Thoracic aorta (tissue), 2 donors: ENCODE results near the gene SERPINA12. TPM values are rescaled to one million over a fixed set of nuclear protein-coding genes. Genes with fewer than 3 reads are reported as not detected.

Experiments
- ATAC-seq: fragments of 150-250 bp; one replicate; pipeline ENCODE4 v1.8.0; 2017; ENCODE audit warnings: low read depth; ENCODE audit not compliant: insufficient number of reproducible peaks, low FRiP score
- DNase-seq: peaks from one replicate; pipeline ENCODE4 v3.0.0-alpha.2; 2020; ENCODE audit warnings: low spot score
- H3K27ac ChIP-seq, 2 donors: fragments of 200-600 bp; sonication (generic); 1 replicate in 1 of 2; 2 replicates in 1 of 2; pipeline ENCODE4 v1.5.1; 2016; ENCODE audit warnings: mild to moderate bottlenecking in 2 of 2, moderate library complexity in 2 of 2
- H3K27me3 ChIP-seq: fragments of 200-600 bp; sonication (generic); replicated peaks from 2 replicates; pipeline ENCODE4 v1.6.0; 2016; ENCODE audit warnings: mild to moderate bottlenecking; ENCODE audit not compliant: insufficient read depth
- H3K36me3 ChIP-seq: fragments of 200-600 bp; sonication (generic); one replicate; pipeline ENCODE4 v1.5.1; 2016
- H3K4me1 ChIP-seq, 2 donors: fragments of 200-600 bp; sonication (generic); 1 replicate in 1 of 2; 2 replicates in 1 of 2; pipeline versions ENCODE4 v1.5.1 to v1.6.0; 2016; ENCODE audit warnings: low read depth in 2 of 2, mild to moderate bottlenecking in 1 of 2; ENCODE audit not compliant: control insufficient read depth in 1 of 2
- H3K4me3 ChIP-seq: fragments of 200-600 bp; sonication (generic); 2 replicates; pipeline ENCODE4 v1.5.1; 2016; ENCODE audit warnings: mild to moderate bottlenecking
- H3K9me3 ChIP-seq: fragments of 200-600 bp; sonication (generic); 2 replicates; pipeline ENCODE4 v1.5.1; 2016
- CTCF ChIP-seq: fragments of 200-600 bp; sonication (generic); IDR thresholded peaks from one replicate; pipeline ENCODE4 v1.5.1; 2019; ENCODE audit warnings: antibody characterized with exemption
- total RNA-seq, 2 donors: library from RNA; depleted of rRNA; stranded (reverse); fragments of >200 nt; gene quantifications; one replicate each; pipeline versions ENCODE4 v1.1.0 to v1.2.3, GENCODE V29; 2016

Gene SERPINA12
- total RNA-seq, 2 donors from 2014 or later = not detected

- H3K4me1 ChIP-seq = no peaks in the 10 kb centered on the region
- no peaks in the 10 kb centered on the region for H3K36me3 ChIP-seq
- H3K9me3 ChIP-seq = peaks cover 12% of the 10 kb centered on the region
- no peak overlapping the region for H3K4me3 ChIP-seq
- no peak for ATAC-seq
- no peak overlapping the region for H3K27ac ChIP-seq
- DNase-seq = no peak
- no peaks in the 10 kb centered on the region for H3K27me3 ChIP-seq
- TF ChIP-seq CTCF = no peak
These were observed 30.8 kb downstream of the SERPINA12 start for GRCh38 chr14:94478420-94478819.

GRCh38 chr14:94476023-94476422 lies 33.2 kb downstream of the SERPINA12 start, which contains the start of gene SERPINA9:
Gene SERPINA9, minus strand, starts transcription at chr14:94476197. Its CDS starts 6,357 bp downstream, at chr14:94469840.
- no peaks in the 10 kb centered on the region for H3K27me3 ChIP-seq
- H3K4me1 ChIP-seq = no peaks in the 10 kb centered on the region
- H3K4me3 ChIP-seq = no peak within 1 kb of the TSS
- no peak within 1 kb of the TSS for H3K27ac ChIP-seq
- DNase-seq (no peak), ATAC-seq (no peak)
- no peak for TF ChIP-seq CTCF
- peaks cover 12% of the 10 kb centered on the region for H3K9me3 ChIP-seq
- H3K36me3 ChIP-seq = no peaks in the 10 kb centered on the region

- no peaks in the 10 kb centered on the region for H3K36me3 ChIP-seq
- TF ChIP-seq CTCF = no peak
- H3K4me3 ChIP-seq = no peak overlapping the region
- no peaks in the 10 kb centered on the region for H3K27me3 ChIP-seq
- H3K27ac ChIP-seq = no peak overlapping the region
- H3K4me1 ChIP-seq = no peaks in the 10 kb centered on the region
- peaks cover 12% of the 10 kb centered on the region for H3K9me3 ChIP-seq
- DNase-seq (no peak), ATAC-seq (no peak)
These were observed 34.7 kb downstream of the SERPINA12 start for GRCh38 chr14:94474581-94475031.

GRCh38 chr14:94473666-94474410 lies 35.4 kb downstream of the SERPINA12 start:
- H3K36me3 ChIP-seq = no peaks in the 10 kb centered on the region
- H3K4me1 ChIP-seq = no peaks in the 10 kb centered on the region
- H3K4me3 ChIP-seq = no peak overlapping the region
- H3K9me3 ChIP-seq = peaks cover 11% of the 10 kb centered on the region
- TF ChIP-seq CTCF = no peak
- ATAC-seq = no peak
- DNase-seq = no peak
- no peak overlapping the region for H3K27ac ChIP-seq
- H3K27me3 ChIP-seq = no peaks in the 10 kb centered on the region

GRCh38 chr14:94472842-94473241 lies 36.4 kb downstream of the SERPINA12 start:
- Histone ChIP-seq H3K27ac (no peak overlapping the region), H3K27me3 (no peaks in the 10 kb centered on the region), H3K9me3 (peaks cover 1% of the 10 kb centered on the region), H3K4me1 (no peaks in the 10 kb centered on the region), H3K36me3 (no peaks in the 10 kb centered on the region), H3K4me3 (no peak overlapping the region)
- DNase-seq (no peak), ATAC-seq (no peak)
- TF ChIP-seq CTCF = no peak
